Ascending aorta (tissue), 2 donors: ENCODE measurements around the gene GNB1L. TPM values are rescaled to one million over a fixed set of nuclear protein-coding genes. Genes with fewer than 3 reads are reported as not detected.

Experiments
- DNase-seq, 2 donors: peaks; one replicate each; pipeline ENCODE4 v3.0.0-alpha.2; 2019; ENCODE audit warnings: low spot score in 2 of 2
- H3K27ac ChIP-seq, 2 donors: fragments of 200-600 bp; sonication (generic); one replicate each; pipeline ENCODE4 v1.5.1; 2016 to 2017; ENCODE audit warnings: mild to moderate bottlenecking in 1 of 2
- H3K27me3 ChIP-seq: fragments of 200-600 bp; sonication (generic); one replicate; pipeline ENCODE4 v1.5.1; 2017
- H3K36me3 ChIP-seq, 2 donors: fragments of 200-600 bp; sonication (generic); one replicate each; pipeline ENCODE4 v1.5.1; 2016
- H3K4me1 ChIP-seq, 2 donors: fragments of 200-600 bp; sonication (generic); one replicate each; pipeline ENCODE4 v1.5.1; 2016 to 2017; ENCODE audit warnings: mild to moderate bottlenecking in 1 of 2
- H3K4me3 ChIP-seq, 2 donors: fragments of 200-600 bp; sonication (generic); one replicate each; pipeline ENCODE4 v1.5.1; 2016 to 2017; ENCODE audit warnings: mild to moderate bottlenecking in 1 of 2
- H3K9me3 ChIP-seq, 2 donors: fragments of 200-600 bp; sonication (generic); one replicate each; pipeline ENCODE4 v1.5.1; 2016
- intact Hi-C: fragments of 100-400 bp; cut with DNase I; formaldehyde crosslinking; loops from one replicate; pipeline ENCODE4 v1.15.1; 2023
- total RNA-seq: library from RNA; depleted of rRNA; stranded (reverse); fragments of >200 nt; gene quantifications from one replicate; pipeline ENCODE4 v1.1.0, GENCODE V29; 2016
- TF ChIP-seq, protein P1 (sequence below), 3 experiments: fragments of 200-600 bp in 2 of 3; fragments of 450-650 bp in 1 of 3; sonication (generic) in 2 of 3; IDR thresholded peaks; one replicate each; pipeline ENCODE4 v1.5.1; 2016 to 2019; ENCODE audit warnings: antibody characterized with exemption in 3 of 3, mild to moderate bottlenecking in 1 of 3, moderate library complexity in 1 of 3

The GNB1L gene
- total RNA-seq, 1 donor from 2014 or later, result 7.9 TPM

DNA sequence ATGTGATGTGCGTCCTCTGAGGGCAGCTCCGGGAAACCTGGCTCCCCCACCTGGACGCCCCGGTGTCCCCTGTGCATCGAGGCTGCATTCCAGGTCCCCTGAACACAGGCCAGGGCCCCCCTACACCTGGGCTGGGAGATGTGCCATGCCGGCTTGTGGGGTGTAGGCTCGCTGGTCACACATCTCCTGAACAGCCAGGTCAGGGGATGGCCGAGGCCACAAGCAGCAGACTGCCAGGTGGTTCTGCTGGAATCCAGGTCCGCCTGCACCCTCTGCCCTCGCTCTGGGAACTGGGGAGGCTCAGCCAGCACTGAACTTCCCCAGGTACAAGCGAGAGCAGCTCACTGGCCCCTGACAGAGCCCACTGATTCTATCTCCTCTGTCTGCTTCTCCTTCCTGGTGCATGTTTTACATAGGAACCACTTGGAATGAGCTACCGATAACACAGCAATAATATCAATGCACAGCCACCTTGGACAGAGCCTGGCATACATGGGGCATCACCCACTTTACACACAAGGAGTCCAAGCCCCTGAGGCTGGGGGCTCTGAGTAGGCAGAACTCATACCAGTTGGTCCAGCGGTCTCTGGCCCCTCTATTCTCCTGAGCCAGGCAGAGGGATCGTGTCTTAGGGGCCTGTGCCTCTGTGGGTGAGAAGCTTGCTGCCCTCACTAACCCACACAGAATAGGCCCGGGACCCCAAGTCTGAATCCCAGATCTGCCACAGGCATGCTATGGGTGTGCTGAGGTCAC is 47.3 kb downstream of the GNB1L start:
- no peak for DNase-seq
- TF ChIP-seq, protein P1, sequence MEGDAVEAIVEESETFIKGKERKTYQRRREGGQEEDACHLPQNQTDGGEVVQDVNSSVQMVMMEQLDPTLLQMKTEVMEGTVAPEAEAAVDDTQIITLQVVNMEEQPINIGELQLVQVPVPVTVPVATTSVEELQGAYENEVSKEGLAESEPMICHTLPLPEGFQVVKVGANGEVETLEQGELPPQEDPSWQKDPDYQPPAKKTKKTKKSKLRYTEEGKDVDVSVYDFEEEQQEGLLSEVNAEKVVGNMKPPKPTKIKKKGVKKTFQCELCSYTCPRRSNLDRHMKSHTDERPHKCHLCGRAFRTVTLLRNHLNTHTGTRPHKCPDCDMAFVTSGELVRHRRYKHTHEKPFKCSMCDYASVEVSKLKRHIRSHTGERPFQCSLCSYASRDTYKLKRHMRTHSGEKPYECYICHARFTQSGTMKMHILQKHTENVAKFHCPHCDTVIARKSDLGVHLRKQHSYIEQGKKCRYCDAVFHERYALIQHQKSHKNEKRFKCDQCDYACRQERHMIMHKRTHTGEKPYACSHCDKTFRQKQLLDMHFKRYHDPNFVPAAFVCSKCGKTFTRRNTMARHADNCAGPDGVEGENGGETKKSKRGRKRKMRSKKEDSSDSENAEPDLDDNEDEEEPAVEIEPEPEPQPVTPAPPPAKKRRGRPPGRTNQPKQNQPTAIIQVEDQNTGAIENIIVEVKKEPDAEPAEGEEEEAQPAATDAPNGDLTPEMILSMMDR (IDR thresholded peaks at IDR 0.05), result no peak
- H3K27ac ChIP-seq, result no peak overlapping the region
- H3K27me3 ChIP-seq, result no peaks in the 10 kb centered on the region
- H3K4me3 ChIP-seq, result no peak overlapping the region
- no peaks in the 10 kb centered on the region for H3K4me1 ChIP-seq
- H3K36me3 ChIP-seq, result peaks cover 0 to 6% of the 10 kb centered on the region in 2 donors
- intact Hi-C loops, result no loop called here
- no peaks in the 10 kb centered on the region for H3K9me3 ChIP-seq

GRCh38 chr22:19806213-19807160 is 48.2 kb downstream of the GNB1L start:
- TF ChIP-seq, protein P1 (IDR thresholded peaks at IDR 0.05), result no peak
- H3K4me3 ChIP-seq, result no peak overlapping the region
- no peaks in the 10 kb centered on the region for H3K27me3 ChIP-seq
- DNase-seq, result no peak
- H3K27ac ChIP-seq, result no peak overlapping the region
- no peaks in the 10 kb centered on the region for H3K4me1 ChIP-seq
- peaks cover 0 to 6% of the 10 kb centered on the region in 2 donors for H3K36me3 ChIP-seq
- intact Hi-C loops, result no loop called here
- no peaks in the 10 kb centered on the region for H3K9me3 ChIP-seq

DNA sequence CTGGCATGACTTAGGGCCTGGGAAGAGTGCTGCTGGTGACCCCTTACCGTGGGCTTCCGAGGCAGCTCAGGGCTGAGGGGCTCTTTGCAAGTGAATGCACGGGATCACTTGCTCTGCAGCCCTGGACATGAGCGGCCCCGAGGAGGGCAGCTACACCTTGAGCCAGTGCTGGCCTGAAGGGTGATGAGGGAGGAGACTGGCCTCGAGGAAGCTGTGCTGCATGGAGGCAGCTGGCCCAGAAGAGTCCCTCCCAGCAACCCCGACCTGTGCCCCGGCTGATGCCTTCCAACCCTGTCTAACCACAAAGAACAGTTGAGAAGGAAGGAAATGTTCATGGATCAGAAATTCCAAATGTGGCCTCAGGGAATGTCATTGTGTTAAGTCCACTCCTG is 48.9 kb downstream of the GNB1L start:
- TF ChIP-seq, protein P1 (IDR thresholded peaks at IDR 0.05), result no peak
- no peak for DNase-seq

DNA sequence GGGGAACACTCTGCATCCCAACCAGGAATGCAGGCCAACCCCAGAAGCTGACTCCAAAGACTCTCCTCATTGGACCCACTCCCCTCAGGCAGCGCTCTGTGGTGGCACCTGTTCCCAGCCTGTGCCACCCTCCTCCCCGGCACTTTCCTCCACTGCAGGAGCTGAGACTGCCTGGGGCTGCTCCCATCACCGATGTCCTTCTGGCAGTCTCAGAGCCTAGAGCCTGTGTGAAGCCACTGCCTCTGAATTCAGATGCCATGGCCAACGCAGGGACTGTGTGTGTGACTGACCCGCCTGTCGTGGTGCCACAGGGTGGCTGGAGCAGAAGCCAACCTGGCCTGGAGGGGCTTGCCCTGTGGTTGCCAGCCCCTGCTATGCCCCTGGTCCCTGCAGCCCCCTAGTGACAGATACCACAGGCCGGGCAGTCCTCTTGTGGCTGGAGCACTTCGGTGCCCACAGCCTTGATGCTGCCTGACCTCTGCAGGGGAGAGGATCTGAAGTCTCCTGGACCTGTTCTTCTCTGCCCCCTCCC is 50.9 kb downstream of the GNB1L start:
- Histone ChIP-seq H3K27ac (no peak overlapping the region), H3K4me3 (no peak overlapping the region), H3K36me3 (peaks cover 0 to 6% of the 10 kb centered on the region in 2 donors), H3K4me1 (no peaks in the 10 kb centered on the region), H3K9me3 (no peaks in the 10 kb centered on the region), H3K27me3 (no peaks in the 10 kb centered on the region)
- DNase-seq, result no peak
- intact Hi-C loops, result no loop called here
- TF ChIP-seq, protein P1 (IDR thresholded peaks at IDR 0.05), result no peak

More for the DNA sequence above, 48.9 kb downstream of the GNB1L start:
- Histone ChIP-seq H3K4me3 (no peak overlapping the region), H3K27me3 (no peaks in the 10 kb centered on the region), H3K36me3 (peaks cover 0 to 6% of the 10 kb centered on the region in 2 donors), H3K4me1 (no peaks in the 10 kb centered on the region), H3K27ac (no peak overlapping the region), H3K9me3 (no peaks in the 10 kb centered on the region)
- intact Hi-C loops, result no loop called here

- Histone ChIP-seq H3K27ac (no peak overlapping the region), H3K4me3 (no peak overlapping the region), H3K36me3 (peaks cover 0 to 6% of the 10 kb centered on the region in 2 donors), H3K4me1 (no peaks in the 10 kb centered on the region), H3K9me3 (no peaks in the 10 kb centered on the region), H3K27me3 (no peaks in the 10 kb centered on the region)
- no peak for DNase-seq
- intact Hi-C loops, result no loop called here
- TF ChIP-seq, protein P1 (IDR thresholded peaks at IDR 0.05), result no peak
Measured at GRCh38 chr22:19802894-19803735, 51.6 kb downstream of the GNB1L start.
